GM20431 (cell line): ENCODE measurements around the gene TGIF1.

Experiments
- in situ Hi-C: fragments of 300-500 bp; cut with MseI, MboI; formaldehyde crosslinking; loops from one replicate; pipeline ENCODE4 v1.15.0; 2020; ENCODE audit warnings: low sequenced_read_pairs; ENCODE audit not compliant: unreplicated experiment

Gene TGIF1

GRCh38 chr18:3504637-3505036 lies 54.7 kb downstream of the TGIF1 start:
- in situ Hi-C loops: no loop called here

DNA sequence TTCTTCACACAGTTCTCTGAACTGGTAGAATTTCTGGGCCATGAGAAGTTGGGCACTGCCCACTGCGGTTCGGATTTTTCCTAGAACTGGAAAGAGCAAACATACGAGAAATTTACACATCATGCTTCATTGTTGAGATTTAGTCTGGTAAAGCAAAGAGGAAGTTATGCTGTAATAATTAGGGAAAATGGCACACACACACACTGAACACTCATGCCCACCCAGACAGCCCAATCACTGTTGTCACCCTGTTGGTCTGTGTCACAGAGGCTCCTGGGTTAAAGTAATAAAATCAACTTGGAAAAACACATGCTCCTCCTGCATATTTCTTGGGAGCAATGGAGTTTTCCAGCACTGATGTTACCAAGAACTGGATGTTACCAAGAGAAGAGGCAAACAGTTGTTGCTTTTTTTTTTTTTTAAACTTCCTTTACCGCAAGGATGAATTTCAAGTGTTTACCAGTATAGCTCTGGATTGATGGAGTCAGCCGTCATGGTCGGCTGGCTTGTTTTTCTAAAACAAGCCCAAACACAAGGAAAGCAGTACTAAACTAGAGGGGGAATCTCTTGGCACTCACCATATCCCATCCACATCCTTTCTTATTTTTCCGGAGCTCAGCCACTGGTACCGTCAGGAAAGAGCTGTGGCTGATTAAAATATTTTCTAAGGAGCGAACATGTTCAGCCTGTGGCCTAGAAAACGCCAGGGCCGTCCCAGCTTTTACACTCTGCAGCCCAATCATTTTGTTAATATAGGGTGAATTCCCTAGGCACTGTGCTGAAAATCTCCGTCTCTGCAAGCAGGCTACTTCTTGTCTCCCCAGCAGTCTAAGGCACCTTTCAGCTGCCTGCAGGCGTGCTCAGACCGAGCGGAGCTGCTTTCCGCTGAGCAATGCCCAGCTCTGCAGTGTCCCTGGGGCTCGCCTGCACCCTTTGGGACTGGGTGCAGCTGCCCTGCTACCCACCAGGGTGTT lies 58.9 kb downstream of the TGIF1 start:
- in situ Hi-C loops: no loop called here
